ENCODE data around the gene CLBA1. TPM values are rescaled to one million over a fixed set of nuclear protein-coding genes. Genes with fewer than 3 reads are reported as not detected.

CLBA1 gene
- total RNA-seq, 4 donors from 2014 or later: 10.1 to 21.0 (median 12.8) TPM

- 67% methylated on average over 13 of the region's 13 CpGs for WGBS, 2 donors
- H3K4me3 ChIP-seq: peak overlapping the region in 1 of 4 donors; percentile 15
- H3K4me1 ChIP-seq: peaks cover 0 to 89% (median 41%) of the 10 kb centered on the region in 4 donors
Observed at GRCh38 chr14:104974146-104974541, 11.4 kb upstream of the CLBA1 start.

GRCh38 chr14:104974665-104975390 lies 10.8 kb upstream of the CLBA1 start:
- H3K9me3 ChIP-seq: no peaks in the 10 kb centered on the region
- H3K27ac ChIP-seq: peak overlapping the region; percentile 30 to 94 (median 82)
- H3K4me3 ChIP-seq: no peak overlapping the region
- H3K36me3 ChIP-seq: no peaks in the 10 kb centered on the region
- 87 to 93% methylated on average over 6 to 11 of the region's 14 CpGs for WGBS, 2 donors
- TF ChIP-seq POLR2A (IDR thresholded peaks at IDR 0.05): no peak
- no peak for TF ChIP-seq CTCF (IDR thresholded peaks at IDR 0.05)
- TF ChIP-seq EP300 (IDR thresholded peaks at IDR 0.05): no peak
- peaks cover 0 to 82% (median 41%) of the 10 kb centered on the region in 4 donors for H3K4me1 ChIP-seq
- peaks cover 0 to 20% of the 10 kb centered on the region in 2 donors for H3K27me3 ChIP-seq
- no peak for DNase-seq (ENCODE audit: low spot score in 2 of 2)

More at GRCh38 chr14:104974146-104974541, 11.4 kb upstream of the CLBA1 start:
- peaks cover 0 to 20% of the 10 kb centered on the region in 2 donors for H3K27me3 ChIP-seq
- TF ChIP-seq EP300 (IDR thresholded peaks at IDR 0.05): no peak
- no peak for TF ChIP-seq POLR2A (IDR thresholded peaks at IDR 0.05)
- no peak for TF ChIP-seq CTCF (IDR thresholded peaks at IDR 0.05)
- DNase-seq (ENCODE audit: low spot score in 2 of 2): no peak
- peak overlapping the region; percentile 30 to 94 (median 82) for H3K27ac ChIP-seq
- H3K36me3 ChIP-seq: no peaks in the 10 kb centered on the region
- no peaks in the 10 kb centered on the region for H3K9me3 ChIP-seq

GRCh38 chr14:104975481-104976197 lies 9.9 kb upstream of the CLBA1 start:
- WGBS, 2 donors: 53 to 57% methylated on average over 14 to 18 of the region's 21 CpGs
- H3K36me3 ChIP-seq: no peaks in the 10 kb centered on the region
- peaks cover 0 to 20% of the 10 kb centered on the region in 2 donors for H3K27me3 ChIP-seq
- peak overlapping the region in 1 of 4 donors; percentile 12 for H3K27ac ChIP-seq
- no peak for DNase-seq (ENCODE audit: low spot score in 2 of 2)
- peaks cover 0 to 78% (median 41%) of the 10 kb centered on the region in 4 donors for H3K4me1 ChIP-seq
- no peaks in the 10 kb centered on the region for H3K9me3 ChIP-seq
- H3K4me3 ChIP-seq: no peak overlapping the region
- TF ChIP-seq EP300 (IDR thresholded peaks at IDR 0.05): no peak
- TF ChIP-seq POLR2A (IDR thresholded peaks at IDR 0.05): no peak
- TF ChIP-seq CTCF (IDR thresholded peaks at IDR 0.05): no peak

GRCh38 chr14:104976198-104977007 lies 9.2 kb upstream of the CLBA1 start:
- 44 to 61% methylated on average over 14 to 21 of the region's 21 CpGs for WGBS, 2 donors
- H3K36me3 ChIP-seq: no peaks in the 10 kb centered on the region
- peak; percentile 71 to 73 for DNase-seq (ENCODE audit: low spot score in 2 of 2)
- H3K27me3 ChIP-seq: peaks cover 0 to 20% of the 10 kb centered on the region in 2 donors
- no peaks in the 10 kb centered on the region for H3K9me3 ChIP-seq
- peak overlapping the region in 1 of 4 donors; percentile 12 for H3K27ac ChIP-seq
- no peak overlapping the region for H3K4me3 ChIP-seq
- TF ChIP-seq CTCF (IDR thresholded peaks at IDR 0.05) (peak; percentile 84 to 92 (median 89)), EP300 (IDR thresholded peaks at IDR 0.05) (no peak)
- H3K4me1 ChIP-seq: peaks cover 0 to 71% (median 39%) of the 10 kb centered on the region in 4 donors
